Ishikawa (cell line): ENCODE measurements around the gene MRAP.

ENCODE experiments used
- EP300 ChIP-seq: IDR thresholded peaks from 2 replicates; pipeline ENCODE4 v1.6.1; 2012; ENCODE audit warnings: borderline replicate concordance
- RAD21 ChIP-seq: IDR thresholded peaks from 2 replicates; pipeline ENCODE4 v1.6.1; 2012; ENCODE audit warnings: low read depth
- TAF1 ChIP-seq: IDR thresholded peaks from 2 replicates; pipeline ENCODE4 v1.6.1; 2012; ENCODE audit warnings: low read depth, mild to moderate bottlenecking
- TCF12 ChIP-seq: IDR thresholded peaks from 2 replicates; pipeline ENCODE4 v1.6.1; 2012; ENCODE audit warnings: low read depth
- TEAD4 ChIP-seq: IDR thresholded peaks from 2 replicates; pipeline ENCODE4 v1.6.1; 2012
- YY1 ChIP-seq: IDR thresholded peaks from 2 replicates; pipeline ENCODE4 v1.6.1; 2012; ENCODE audit warnings: low read depth
- TF ChIP-seq, protein P1 (sequence below): IDR thresholded peaks from 2 replicates; pipeline ENCODE4 v1.6.1; 2012
- TF ChIP-seq, protein P2 (sequence below): IDR thresholded peaks from 2 replicates; pipeline ENCODE4 v1.6.1; 2012
- TF ChIP-seq, protein P3 (sequence below): IDR thresholded peaks from 2 replicates; pipeline ENCODE4 v1.6.1; 2012; ENCODE audit warnings: low read depth, mild to moderate bottlenecking

DNA sequence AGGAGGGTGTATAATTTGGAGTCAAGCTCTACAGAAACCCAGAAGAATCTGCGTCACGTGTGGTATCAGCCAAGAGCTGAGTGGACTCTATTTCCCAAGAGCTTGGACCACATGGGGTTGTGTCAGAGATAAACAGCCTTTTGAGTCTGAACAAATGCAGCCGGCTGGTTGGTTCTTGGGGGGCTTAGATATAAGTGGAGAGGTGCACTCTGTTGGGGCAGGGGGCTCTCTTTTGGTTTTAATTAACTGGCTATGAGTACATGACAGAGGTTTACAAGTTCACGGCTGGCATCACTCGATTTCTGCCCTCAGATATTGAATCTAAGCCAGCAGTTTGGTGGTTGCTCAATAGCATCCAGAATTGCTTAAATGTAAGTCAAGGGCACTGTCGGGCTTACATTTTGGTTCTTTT lies 501 bp upstream of the MRAP start:
- TF ChIP-seq, protein P1, sequence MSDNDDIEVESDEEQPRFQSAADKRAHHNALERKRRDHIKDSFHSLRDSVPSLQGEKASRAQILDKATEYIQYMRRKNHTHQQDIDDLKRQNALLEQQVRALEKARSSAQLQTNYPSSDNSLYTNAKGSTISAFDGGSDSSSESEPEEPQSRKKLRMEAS = no peak
- TF ChIP-seq EP300 (no peak), TAF1 (no peak), RAD21 (no peak), TEAD4 (no peak), YY1 (no peak), TCF12 (no peak)
- TF ChIP-seq, protein P2, sequence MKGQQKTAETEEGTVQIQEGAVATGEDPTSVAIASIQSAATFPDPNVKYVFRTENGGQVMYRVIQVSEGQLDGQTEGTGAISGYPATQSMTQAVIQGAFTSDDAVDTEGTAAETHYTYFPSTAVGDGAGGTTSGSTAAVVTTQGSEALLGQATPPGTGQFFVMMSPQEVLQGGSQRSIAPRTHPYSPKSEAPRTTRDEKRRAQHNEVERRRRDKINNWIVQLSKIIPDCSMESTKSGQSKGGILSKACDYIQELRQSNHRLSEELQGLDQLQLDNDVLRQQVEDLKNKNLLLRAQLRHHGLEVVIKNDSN = no peak
- TF ChIP-seq, protein P3, sequence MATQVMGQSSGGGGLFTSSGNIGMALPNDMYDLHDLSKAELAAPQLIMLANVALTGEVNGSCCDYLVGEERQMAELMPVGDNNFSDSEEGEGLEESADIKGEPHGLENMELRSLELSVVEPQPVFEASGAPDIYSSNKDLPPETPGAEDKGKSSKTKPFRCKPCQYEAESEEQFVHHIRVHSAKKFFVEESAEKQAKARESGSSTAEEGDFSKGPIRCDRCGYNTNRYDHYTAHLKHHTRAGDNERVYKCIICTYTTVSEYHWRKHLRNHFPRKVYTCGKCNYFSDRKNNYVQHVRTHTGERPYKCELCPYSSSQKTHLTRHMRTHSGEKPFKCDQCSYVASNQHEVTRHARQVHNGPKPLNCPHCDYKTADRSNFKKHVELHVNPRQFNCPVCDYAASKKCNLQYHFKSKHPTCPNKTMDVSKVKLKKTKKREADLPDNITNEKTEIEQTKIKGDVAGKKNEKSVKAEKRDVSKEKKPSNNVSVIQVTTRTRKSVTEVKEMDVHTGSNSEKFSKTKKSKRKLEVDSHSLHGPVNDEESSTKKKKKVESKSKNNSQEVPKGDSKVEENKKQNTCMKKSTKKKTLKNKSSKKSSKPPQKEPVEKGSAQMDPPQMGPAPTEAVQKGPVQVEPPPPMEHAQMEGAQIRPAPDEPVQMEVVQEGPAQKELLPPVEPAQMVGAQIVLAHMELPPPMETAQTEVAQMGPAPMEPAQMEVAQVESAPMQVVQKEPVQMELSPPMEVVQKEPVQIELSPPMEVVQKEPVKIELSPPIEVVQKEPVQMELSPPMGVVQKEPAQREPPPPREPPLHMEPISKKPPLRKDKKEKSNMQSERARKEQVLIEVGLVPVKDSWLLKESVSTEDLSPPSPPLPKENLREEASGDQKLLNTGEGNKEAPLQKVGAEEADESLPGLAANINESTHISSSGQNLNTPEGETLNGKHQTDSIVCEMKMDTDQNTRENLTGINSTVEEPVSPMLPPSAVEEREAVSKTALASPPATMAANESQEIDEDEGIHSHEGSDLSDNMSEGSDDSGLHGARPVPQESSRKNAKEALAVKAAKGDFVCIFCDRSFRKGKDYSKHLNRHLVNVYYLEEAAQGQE = no peak
